DOHH2 (cell line): ENCODE results near the gene PGA3.
"Not testable (repeated sequence)": the region's sequence is repeated elsewhere in the genome, so short reads cannot be mapped to it uniquely, and the experiment has no call there.

Experiments used
- CTCF ChIP-seq: fragments of 200-600 bp; sonication (generic); IDR thresholded peaks from one replicate; pipeline ENCODE4 v1.5.1; 2014; ENCODE audit warnings: antibody characterized with exemption, mild to moderate bottlenecking, low read depth, low read length; ENCODE audit not compliant: poor library complexity, severe bottlenecking
- EZH2phosphoT487 ChIP-seq: fragments of 200-600 bp; sonication (generic); IDR thresholded peaks from 2 replicates; pipeline ENCODE4 v1.6.1; 2017; ENCODE audit warnings: borderline replicate concordance, mild to moderate bottlenecking, antibody characterized with exemption, low read length, moderate library complexity, mixed read lengths

GRCh38 chr11:61252332-61252731, 49.0 kb downstream of the PGA3 start:
- not testable (repeated sequence) for TF ChIP-seq CTCF, EZH2phosphoT487
